IMR-90 (cell line): Measurements from ENCODE around the gene MAP3K8. TPM values are rescaled to one million over a fixed set of nuclear protein-coding genes. Genes with fewer than 3 reads are reported as not detected.

Source experiments
- ATAC-seq: fragments of 200-7000 bp; cut with Tn5 transposase; 2 replicates; pipeline ENCODE4 v1.9.1; 2020; ENCODE audit warnings: low read depth, mild to moderate bottlenecking, moderate library complexity
- BruUV-seq: library from RNA; stranded (reverse); fragments of 400-500 nt; replicated peaks from 2 replicates; lab custom pipeline; 2021; lab: Mats Ljungman, UMichigan
- CTCF ChIA-PET: fragments of 300-600 bp; formaldehyde crosslinking; extraction: SDS; loops from one replicate; lab custom pipeline; 2021; ENCODE audit warnings: antibody characterized with exemption; lab: Yijun Ruan, JAX
- POLR2A ChIA-PET: fragments of 300-600 bp; sonication (Branson Sonifier 250); formaldehyde crosslinking; loops from one replicate; lab custom pipeline; 2022; ENCODE audit warnings: antibody characterized with exemption; ENCODE audit not compliant: unreplicated experiment; lab: Charles Lee
- DNase-seq: peaks from one replicate; pipeline ENCODE4 v3.0.0; 2013
- H2AFZ ChIP-seq: replicated peaks from 2 replicates; pipeline ENCODE3; 2013; ENCODE audit warnings: low read length, mild to moderate bottlenecking; ENCODE audit not compliant: poor library complexity
- H2AK5ac ChIP-seq: 2 replicates; pipeline ENCODE4 v1.6.1; 2013; ENCODE audit warnings: low read depth, low read length, inconsistent platforms
- H2AK9ac ChIP-seq: replicated peaks from 2 replicates; pipeline ENCODE3; 2013; ENCODE audit warnings: mild to moderate bottlenecking, low read depth, low read length, moderate library complexity; ENCODE audit not compliant: poor library complexity
- H2BK120ac ChIP-seq: 2 replicates; pipeline ENCODE4 v1.6.1; 2013; ENCODE audit warnings: low read depth, low read length, inconsistent platforms
- H2BK15ac ChIP-seq: 3 replicates; pipeline ENCODE4 v1.6.1; 2013; ENCODE audit warnings: low read depth, low read length, inconsistent platforms
- H2BK20ac ChIP-seq: 2 replicates; pipeline ENCODE4 v1.6.1; 2013; ENCODE audit warnings: low read depth, mild to moderate bottlenecking, inconsistent platforms, low read length, moderate library complexity
- H2BK5ac ChIP-seq: 2 replicates; pipeline ENCODE4 v1.6.1; 2013; ENCODE audit warnings: mild to moderate bottlenecking, low read depth, low read length, inconsistent platforms; ENCODE audit not compliant: poor library complexity, severe bottlenecking
- H3K14ac ChIP-seq: replicated peaks from 2 replicates; pipeline ENCODE4 v1.6.1; 2013; ENCODE audit warnings: low read depth, low read length, inconsistent platforms
- H3K18ac ChIP-seq: 2 replicates; pipeline ENCODE4 v1.6.1; 2013; ENCODE audit warnings: low read depth, low read length, control low read depth
- H3K23ac ChIP-seq: 2 replicates; pipeline ENCODE4 v1.6.1; 2013; ENCODE audit warnings: low read depth, low read length, inconsistent platforms
- H3K27ac ChIP-seq: 2 replicates; pipeline ENCODE4 v1.5.1; 2013; ENCODE audit warnings: mild to moderate bottlenecking, control low read depth, low read length; ENCODE audit not compliant: insufficient read depth
- H3K27me3 ChIP-seq: 2 replicates; pipeline ENCODE4 v1.6.1; 2013; ENCODE audit warnings: low read length; ENCODE audit not compliant: control insufficient read depth, insufficient read depth
- H3K36me3 ChIP-seq: 2 replicates; pipeline ENCODE4 v1.6.1; 2013; ENCODE audit warnings: low read length, mixed read lengths; ENCODE audit not compliant: control insufficient read depth, insufficient read depth
- H3K4ac ChIP-seq: 2 replicates; pipeline ENCODE4 v1.6.1; 2013; ENCODE audit warnings: low read depth, low read length, inconsistent platforms
- H3K4me1 ChIP-seq: 2 replicates; pipeline ENCODE4 v1.6.1; 2013; ENCODE audit warnings: low read length, mixed read lengths; ENCODE audit not compliant: control insufficient read depth, insufficient read depth
- H3K4me2 ChIP-seq: 2 replicates; pipeline ENCODE4 v1.6.1; 2013; ENCODE audit warnings: low read depth, mild to moderate bottlenecking, control low read depth, low read length, moderate library complexity
- H3K4me3 ChIP-seq: 2 replicates; pipeline ENCODE4 v1.5.1; 2013; ENCODE audit warnings: low read depth, mild to moderate bottlenecking, control low read depth, low read length, moderate library complexity; ENCODE audit not compliant: insufficient read depth
- H3K56ac ChIP-seq: 2 replicates; pipeline ENCODE4 v1.6.1; 2013; ENCODE audit warnings: low read length, inconsistent platforms; ENCODE audit not compliant: insufficient read depth; ENCODE audit errors: extremely low read depth
- H3K79me1 ChIP-seq, 2 experiments: 2 replicates each; pipeline ENCODE4 v1.6.1; 2013; ENCODE audit warnings: low read length in 2 of 2, inconsistent platforms in 1 of 2, low read depth in 1 of 2
- H3K9ac ChIP-seq: 2 replicates; pipeline ENCODE4 v1.6.1; 2013; ENCODE audit warnings: low read depth, low read length, control low read depth
- H3K9me1 ChIP-seq: 2 replicates; pipeline ENCODE4 v1.6.1; 2013; ENCODE audit warnings: low read length, inconsistent platforms; ENCODE audit not compliant: insufficient read depth
- H3K9me3 ChIP-seq: 2 replicates; pipeline ENCODE4 v1.6.1; 2013; ENCODE audit warnings: low read length; ENCODE audit not compliant: control insufficient read depth, insufficient read depth
- H4K20me1 ChIP-seq: 2 replicates; pipeline ENCODE4 v1.6.1; 2013; ENCODE audit warnings: low read length, inconsistent platforms; ENCODE audit not compliant: insufficient read depth
- H4K5ac ChIP-seq: 2 replicates; pipeline ENCODE4 v1.6.1; 2013; ENCODE audit warnings: mild to moderate bottlenecking, low read depth, low read length, control low read depth
- H4K8ac ChIP-seq, 2 experiments: 2 replicates each; pipeline ENCODE4 v1.6.1; 2013; ENCODE audit warnings: low read depth in 2 of 2, low read length in 2 of 2, control low read depth in 1 of 2, inconsistent platforms in 1 of 2
- H4K91ac ChIP-seq: 2 replicates; pipeline ENCODE4 v1.6.1; 2013; ENCODE audit warnings: low read depth, low read length, inconsistent platforms; ENCODE audit not compliant: insufficient read depth
- CEBPB ChIP-seq: IDR thresholded peaks from 2 replicates; pipeline ENCODE4 v1.6.1; 2012; ENCODE audit warnings: low read depth, low read length, improper control_type of control experiment
- CHD1 ChIP-seq: IDR thresholded peaks from 2 replicates; pipeline ENCODE4 v1.6.1; 2012; ENCODE audit warnings: low read depth, low read length, improper control_type of control experiment
- ELK1 ChIP-seq: fragments of 150-350 bp; IDR thresholded peaks from 2 replicates; pipeline ENCODE4 v1.6.1; 2016; ENCODE audit warnings: low read depth, mild to moderate bottlenecking, low read length, moderate library complexity, borderline replicate concordance
- FOS ChIP-seq: fragments of 150-350 bp; IDR thresholded peaks from 2 replicates; pipeline ENCODE4 v1.6.1; 2016; ENCODE audit warnings: low read depth, low read length
- MAFK ChIP-seq: IDR thresholded peaks from 2 replicates; pipeline ENCODE4 v1.6.1; 2012; ENCODE audit warnings: low read depth, low read length, improper control_type of control experiment
- MAZ ChIP-seq: IDR thresholded peaks from 2 replicates; pipeline ENCODE4 v1.6.1; 2012; ENCODE audit warnings: low read depth, mild to moderate bottlenecking, low read length, improper control_type of control experiment, moderate library complexity, borderline replicate concordance
- MXI1 ChIP-seq: IDR thresholded peaks from 2 replicates; pipeline ENCODE4 v1.6.1; 2012; ENCODE audit warnings: low read depth, mild to moderate bottlenecking, low read length, moderate library complexity, borderline replicate concordance
- NFE2L2 ChIP-seq: fragments of 150-350 bp; IDR thresholded peaks from 2 replicates; pipeline ENCODE4 v1.6.1; 2016; ENCODE audit warnings: low read depth, mild to moderate bottlenecking, low read length
- POLR2A ChIP-seq: IDR thresholded peaks from 2 replicates; pipeline ENCODE4 v1.6.1; 2012; ENCODE audit warnings: mild to moderate bottlenecking, low read depth, low read length
- RAD21 ChIP-seq: IDR thresholded peaks from 2 replicates; pipeline ENCODE4 v1.6.1; 2012; ENCODE audit warnings: low read length, improper control_type of control experiment
- RCOR1 ChIP-seq: IDR thresholded peaks from 2 replicates; pipeline ENCODE4 v1.6.1; 2012; ENCODE audit warnings: mild to moderate bottlenecking, low read length, improper control_type of control experiment; ENCODE audit not compliant: insufficient replicate concordance
- RFX5 ChIP-seq: IDR thresholded peaks from 2 replicates; pipeline ENCODE4 v1.8.0; 2012; ENCODE audit warnings: low read depth, mild to moderate bottlenecking, low read length, moderate library complexity
- SMC3 ChIP-seq: fragments of 150-350 bp; IDR thresholded peaks from 2 replicates; pipeline ENCODE4 v1.6.1; 2016; ENCODE audit warnings: low read depth, mild to moderate bottlenecking, antibody characterized with exemption, low read length, moderate library complexity
- USF2 ChIP-seq: fragments of 150-350 bp; IDR thresholded peaks from 2 replicates; pipeline ENCODE4 v1.6.1; 2017; ENCODE audit warnings: mild to moderate bottlenecking, antibody characterized with exemption, low read length, low read depth
- WGBS, 2 experiments: methylation state at CpG; one replicate each; pipeline versions ENCODE4 v1.1.5 to v1.1.7; 2013; ENCODE audit warnings: missing lambda C conversion rate in 2 of 2; ENCODE audit not compliant: insufficient read length in 1 of 2; ENCODE audit errors: extremely low coverage in 2 of 2; 5-methylcytosine and 5-hydroxymethylcytosine counted together
- dilution Hi-C: fragments of 300-500 bp; cut with HindIII; formaldehyde crosslinking; loops from one replicate; pipeline ENCODE4 v1.14.3; 2018; ENCODE audit warnings: low sequenced_read_pairs; ENCODE audit not compliant: unreplicated experiment
- in situ Hi-C: fragments of 300-500 bp; cut with MboI; formaldehyde crosslinking; loops from 3 replicates; pipeline ENCODE4 v1.14.3; 2019; ENCODE audit warnings: low sequenced_read_pairs, inconsistent platforms, mixed read lengths
- intact Hi-C: fragments of 100-400 bp; cut with micrococcal nuclease; formaldehyde crosslinking; loops from 2 replicates; pipeline ENCODE4 v1.10.0; 2022
- polyA plus RNA-seq, 3 experiments: library from polyadenylated mRNA; depleted of rRNA; stranded (reverse); fragments of >200 nt; gene quantifications; 2 replicates each; pipeline ENCODE4 v1.2.3, GENCODE V29; 2012; ENCODE audit warnings: low replicate concordance in 1 of 3
- total RNA-seq: library from RNA; depleted of rRNA; stranded (reverse); fragments of >200 nt; gene quantifications from 2 replicates; pipeline ENCODE4 v1.2.3, GENCODE V29; 2012
- TF ChIP-seq, protein P1 (sequence below): conservative IDR thresholded peaks from 2 replicates; pipeline ENCODE4 v1.5.1; 2012; ENCODE audit warnings: mild to moderate bottlenecking, low read depth, low read length, improper control_type of control experiment

The MAP3K8 gene
- total and polyA plus RNA-seq, 2 of the 4 experiments (the other 2 are of a cell fraction): 1.8 to 2.6 TPM

DNA sequence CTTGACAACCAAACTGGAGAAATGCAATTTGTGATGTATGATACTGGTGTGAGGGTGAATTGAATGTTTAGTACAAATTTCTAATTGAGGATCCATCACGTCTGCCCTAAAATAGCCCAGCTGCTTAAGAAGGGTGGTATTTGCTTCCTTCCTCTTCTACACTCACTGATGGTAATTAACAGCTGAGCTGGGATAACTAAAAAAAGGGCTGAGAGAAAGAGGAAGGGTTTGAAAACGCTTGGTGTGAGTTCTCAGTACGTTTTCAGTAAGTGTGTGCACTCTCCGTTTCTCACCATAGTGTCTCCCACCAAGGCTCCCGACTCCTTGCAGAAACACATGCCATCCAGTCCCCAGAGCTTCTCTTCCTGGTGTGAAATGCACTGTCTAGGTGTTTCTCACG, 54.3 kb downstream of the MAP3K8 start:
- no peaks in the 10 kb centered on the region for H3K9me1 ChIP-seq
- no peak overlapping the region for H3K4me2 ChIP-seq
- no peak for TF ChIP-seq USF2
- TF ChIP-seq MAFK: no peak
- TF ChIP-seq CHD1: no peak
- no peak for TF ChIP-seq RAD21
- TF ChIP-seq NFE2L2: no peak
- no peak for TF ChIP-seq MAZ
- TF ChIP-seq SMC3: no peak
- no peak for TF ChIP-seq FOS
- no peak for TF ChIP-seq MXI1
- TF ChIP-seq, protein P1, sequence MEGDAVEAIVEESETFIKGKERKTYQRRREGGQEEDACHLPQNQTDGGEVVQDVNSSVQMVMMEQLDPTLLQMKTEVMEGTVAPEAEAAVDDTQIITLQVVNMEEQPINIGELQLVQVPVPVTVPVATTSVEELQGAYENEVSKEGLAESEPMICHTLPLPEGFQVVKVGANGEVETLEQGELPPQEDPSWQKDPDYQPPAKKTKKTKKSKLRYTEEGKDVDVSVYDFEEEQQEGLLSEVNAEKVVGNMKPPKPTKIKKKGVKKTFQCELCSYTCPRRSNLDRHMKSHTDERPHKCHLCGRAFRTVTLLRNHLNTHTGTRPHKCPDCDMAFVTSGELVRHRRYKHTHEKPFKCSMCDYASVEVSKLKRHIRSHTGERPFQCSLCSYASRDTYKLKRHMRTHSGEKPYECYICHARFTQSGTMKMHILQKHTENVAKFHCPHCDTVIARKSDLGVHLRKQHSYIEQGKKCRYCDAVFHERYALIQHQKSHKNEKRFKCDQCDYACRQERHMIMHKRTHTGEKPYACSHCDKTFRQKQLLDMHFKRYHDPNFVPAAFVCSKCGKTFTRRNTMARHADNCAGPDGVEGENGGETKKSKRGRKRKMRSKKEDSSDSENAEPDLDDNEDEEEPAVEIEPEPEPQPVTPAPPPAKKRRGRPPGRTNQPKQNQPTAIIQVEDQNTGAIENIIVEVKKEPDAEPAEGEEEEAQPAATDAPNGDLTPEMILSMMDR: no peak
- TF ChIP-seq POLR2A: no peak
- no peak for TF ChIP-seq CEBPB
- no peak for TF ChIP-seq RCOR1
- TF ChIP-seq ELK1: no peak
- no peak for TF ChIP-seq RFX5

More for the DNA sequence above, 54.3 kb downstream of the MAP3K8 start:
- Histone ChIP-seq H3K9me3 (peaks cover 3% of the 10 kb centered on the region), H3K4me1 (peaks cover 3% of the 10 kb centered on the region; the same call in 1 of the 2 replicates), H3K27me3 (peaks cover 7% of the 10 kb centered on the region), H4K20me1 (no peaks in the 10 kb centered on the region), H3K79me1 (no peaks in the 10 kb centered on the region), H3K14ac (no peak overlapping the region), H3K4me3 (no peak overlapping the region), H3K36me3 (no peaks in the 10 kb centered on the region), H2BK120ac (no peak overlapping the region), H2BK15ac (no peak overlapping the region), H3K18ac (no peak overlapping the region), H2AFZ (no peak overlapping the region), H2BK5ac (no peak overlapping the region), H4K8ac (no peak overlapping the region), H2AK5ac (no peak overlapping the region), H4K5ac (no peak overlapping the region), H2AK9ac (no peak overlapping the region), H3K56ac (no peak overlapping the region), H3K9ac (no peak overlapping the region), H3K4ac (no peak overlapping the region), H3K27ac (no peak overlapping the region), H4K91ac (no peak overlapping the region), H2BK20ac (no peak overlapping the region), H3K23ac (no peak overlapping the region)
- ATAC-seq: no peak
- DNase-seq: no peak
- POLR2A ChIA-PET: interaction anchor here (0.7 kb wide), 1 partner anchor 9 kb away, joined by 4 read pairs; no protein-coding TSS in a partner anchor
- no TSS peak for BruUV-seq
- dilution Hi-C loops (no loop called here), intact Hi-C loops (no loop called here), in situ Hi-C loops (no loop called here)
- 20% methylated on average over 1 of the region's 6 CpGs; no CpG with 5 or more reads in 1 of the 2 experiments for WGBS, 2 experiments
- CTCF ChIA-PET: no interaction called here
